Measurements from ENCODE around the gene FANCC.

The FANCC gene

DNA sequence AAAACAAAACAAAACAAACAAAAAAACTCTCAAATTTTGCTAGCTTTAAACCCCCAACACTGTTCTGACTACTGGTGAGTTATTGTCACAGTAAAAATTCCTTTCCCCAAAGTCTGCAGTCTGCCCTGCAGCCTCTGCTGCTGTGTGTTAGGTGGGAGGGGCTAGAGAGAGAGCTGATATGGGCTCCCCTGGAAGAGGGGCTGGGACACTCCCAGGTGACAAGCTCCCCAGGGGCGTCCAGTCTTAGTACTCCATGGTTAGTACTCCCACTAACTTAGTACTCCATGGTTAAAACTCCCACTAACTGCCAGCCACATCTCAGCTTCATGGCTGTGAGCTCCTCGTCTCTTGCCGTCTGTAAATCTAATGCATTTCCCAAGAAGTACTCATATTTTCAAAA lies 191.9 kb downstream of the FANCC start:
- no peak overlapping the region for H3K4me3 ChIP-seq (ENCODE audit: low read length)
- TF ChIP-seq CTCF (conservative IDR thresholded peaks at IDR 0.05; ENCODE audit: low read length) = no peak
- DNase-seq (ENCODE audit: low read depth) = no peak

- DNase-seq (ENCODE audit: low read depth) = peak; percentile 13
Measured at GRCh38 chr9:95124582-95125367, 192.7 kb downstream of the FANCC start.

GRCh38 chr9:95120781-95121370 lies 196.6 kb downstream of the FANCC start:
- TF ChIP-seq CTCF (conservative IDR thresholded peaks at IDR 0.05; ENCODE audit: low read length) = no peak
- H3K4me3 ChIP-seq (ENCODE audit: low read length) = no peak overlapping the region
- DNase-seq (ENCODE audit: low read depth) = no peak

More at GRCh38 chr9:95124582-95125367, 192.7 kb downstream of the FANCC start:
- no peak overlapping the region for H3K4me3 ChIP-seq (ENCODE audit: low read length)
- no peak for TF ChIP-seq CTCF (conservative IDR thresholded peaks at IDR 0.05; ENCODE audit: low read length)

DNA sequence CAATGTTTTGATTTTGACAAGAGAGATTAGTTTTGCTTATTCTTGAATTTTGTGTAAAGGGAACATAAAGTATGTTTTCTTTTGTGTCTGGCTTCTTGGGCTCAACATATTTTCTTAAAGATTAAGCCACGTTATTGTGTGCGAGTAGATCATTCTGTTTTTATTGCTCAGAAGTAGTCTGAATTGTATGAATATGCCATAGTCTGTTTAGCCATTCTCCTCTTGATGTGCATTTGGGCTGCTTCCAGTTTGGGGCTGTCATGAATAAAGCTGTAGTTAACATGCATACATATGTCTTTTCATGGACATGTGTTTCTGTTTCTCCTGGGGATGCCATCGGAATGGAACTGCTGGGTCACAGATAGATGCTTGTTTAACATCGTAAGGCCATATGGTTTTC lies 198.9 kb downstream of the FANCC start:
- TF ChIP-seq CTCF (conservative IDR thresholded peaks at IDR 0.05; ENCODE audit: low read length) = no peak
- DNase-seq (ENCODE audit: low read depth) = no peak
- no peak overlapping the region for H3K4me3 ChIP-seq (ENCODE audit: low read length)

- H3K4me3 ChIP-seq (ENCODE audit: low read length) = no peak overlapping the region
- TF ChIP-seq CTCF (conservative IDR thresholded peaks at IDR 0.05; ENCODE audit: low read length) = no peak
Measured at GRCh38 chr9:95116808-95117204, 200.7 kb downstream of the FANCC start.

DNA sequence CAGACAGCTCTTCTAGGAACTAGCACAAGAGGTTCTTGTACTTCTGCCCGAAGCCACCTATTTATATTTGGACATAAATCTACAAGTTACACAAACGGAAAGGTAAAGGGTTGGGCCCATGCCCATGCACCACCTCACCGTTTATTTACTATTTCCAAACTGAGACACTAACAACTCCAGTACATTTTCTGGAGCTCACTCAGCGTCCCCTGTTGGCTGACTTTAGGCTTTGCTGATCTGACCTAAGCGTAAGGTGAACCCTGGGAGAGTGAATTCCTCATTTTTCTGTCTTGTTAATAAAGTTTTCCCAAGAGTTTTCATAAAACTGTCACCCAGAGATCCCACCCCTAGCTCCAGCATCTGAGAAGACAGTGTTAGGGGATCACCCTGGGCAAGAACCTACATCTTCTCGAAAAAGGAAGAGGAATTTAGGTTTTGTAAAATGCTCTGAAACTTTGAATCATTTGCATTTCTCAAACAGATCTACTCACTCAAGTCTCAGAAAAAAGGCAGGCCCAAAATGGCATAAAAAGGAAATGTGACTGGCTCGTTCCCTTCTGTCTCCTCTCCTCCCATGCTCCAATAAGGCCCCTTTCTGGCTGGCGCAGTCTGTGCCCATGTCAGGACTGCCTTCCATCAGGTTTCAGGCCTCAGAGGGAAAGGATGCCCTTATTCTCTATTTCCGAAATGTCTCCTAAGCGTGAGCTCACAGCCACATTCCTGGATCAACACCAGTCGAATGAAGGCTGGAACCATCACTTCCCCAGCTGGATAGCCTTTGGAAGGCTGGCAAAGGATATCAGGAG lies 201.3 kb downstream of the FANCC start:
- no peak for DNase-seq (ENCODE audit: low read depth)
- TF ChIP-seq CTCF (conservative IDR thresholded peaks at IDR 0.05; ENCODE audit: low read length) = no peak; the same call in 1 of the 2 replicates
- no peak overlapping the region for H3K4me3 ChIP-seq (ENCODE audit: low read length)

More at GRCh38 chr9:95116808-95117204, 200.7 kb downstream of the FANCC start:
- DNase-seq (ENCODE audit: low read depth) = no peak

Data from AG10803 (cell line).